ENCODE measurements around the gene YIPF4.
"Not testable (repeated sequence)": the region's sequence is repeated elsewhere in the genome, so short reads cannot be mapped to it uniquely, and the experiment has no call there.

YIPF4 gene

DNA sequence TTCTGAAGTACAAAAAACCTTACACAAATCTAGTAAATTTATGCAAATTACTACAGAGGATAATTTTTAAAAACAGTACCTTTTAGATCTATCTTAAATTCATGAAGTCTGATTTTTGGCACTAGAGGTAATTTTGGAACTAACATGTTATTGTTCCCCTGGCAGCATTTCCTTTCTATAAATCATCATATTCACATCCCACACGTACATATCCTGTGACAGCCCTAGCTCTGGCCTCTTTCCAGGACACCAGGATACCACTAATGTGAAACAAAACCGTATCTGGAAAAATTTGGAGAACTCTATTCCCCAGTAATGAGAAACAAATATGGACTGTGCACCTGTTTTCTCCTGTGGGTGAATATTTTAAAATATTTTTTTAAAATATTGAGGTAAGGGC lies 65.1 kb downstream of the YIPF4 start:
- POLR2A ChIA-PET = no interaction called here
- CTCF ChIA-PET = no interaction called here
- TF ChIP-seq, protein P1, sequence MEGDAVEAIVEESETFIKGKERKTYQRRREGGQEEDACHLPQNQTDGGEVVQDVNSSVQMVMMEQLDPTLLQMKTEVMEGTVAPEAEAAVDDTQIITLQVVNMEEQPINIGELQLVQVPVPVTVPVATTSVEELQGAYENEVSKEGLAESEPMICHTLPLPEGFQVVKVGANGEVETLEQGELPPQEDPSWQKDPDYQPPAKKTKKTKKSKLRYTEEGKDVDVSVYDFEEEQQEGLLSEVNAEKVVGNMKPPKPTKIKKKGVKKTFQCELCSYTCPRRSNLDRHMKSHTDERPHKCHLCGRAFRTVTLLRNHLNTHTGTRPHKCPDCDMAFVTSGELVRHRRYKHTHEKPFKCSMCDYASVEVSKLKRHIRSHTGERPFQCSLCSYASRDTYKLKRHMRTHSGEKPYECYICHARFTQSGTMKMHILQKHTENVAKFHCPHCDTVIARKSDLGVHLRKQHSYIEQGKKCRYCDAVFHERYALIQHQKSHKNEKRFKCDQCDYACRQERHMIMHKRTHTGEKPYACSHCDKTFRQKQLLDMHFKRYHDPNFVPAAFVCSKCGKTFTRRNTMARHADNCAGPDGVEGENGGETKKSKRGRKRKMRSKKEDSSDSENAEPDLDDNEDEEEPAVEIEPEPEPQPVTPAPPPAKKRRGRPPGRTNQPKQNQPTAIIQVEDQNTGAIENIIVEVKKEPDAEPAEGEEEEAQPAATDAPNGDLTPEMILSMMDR (IDR thresholded peaks at IDR 0.05; ENCODE audit: insufficient read depth, low read length, missing control alignments) = no peak
- H3K4me3 ChIP-seq (ENCODE audit: low read depth, low read length) = no peak overlapping the region
- DNase-seq (ENCODE audit: low read depth, low spot score) = no peak

DNA sequence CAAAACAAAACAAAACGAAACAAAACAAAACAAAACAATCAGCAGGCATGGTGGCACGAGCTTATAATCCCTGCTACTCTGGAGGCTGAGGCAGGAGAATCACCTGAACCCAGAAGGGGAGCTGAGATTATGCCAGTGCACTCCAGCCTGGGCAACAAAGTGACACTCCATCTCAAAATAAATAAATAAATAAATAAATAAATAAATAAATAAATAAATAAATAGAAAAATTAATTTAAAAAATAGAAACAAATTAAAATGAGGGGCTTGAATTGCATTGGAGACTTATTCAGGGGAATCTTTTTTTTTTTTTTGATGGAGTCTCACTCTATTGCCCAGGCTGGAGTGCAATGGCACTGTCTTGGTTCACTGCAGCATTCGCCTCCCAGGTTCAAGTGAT lies 73.1 kb downstream of the YIPF4 start:
- H3K4me3 ChIP-seq (ENCODE audit: low read depth, low read length); DNase-seq (ENCODE audit: low read depth, low spot score); POLR2A ChIA-PET: not testable (repeated sequence)
- CTCF ChIA-PET = interaction anchor here (0.9 kb wide), 1 partner anchor 12 kb away, joined by 3 read pairs; no protein-coding TSS in a partner anchor

DNA sequence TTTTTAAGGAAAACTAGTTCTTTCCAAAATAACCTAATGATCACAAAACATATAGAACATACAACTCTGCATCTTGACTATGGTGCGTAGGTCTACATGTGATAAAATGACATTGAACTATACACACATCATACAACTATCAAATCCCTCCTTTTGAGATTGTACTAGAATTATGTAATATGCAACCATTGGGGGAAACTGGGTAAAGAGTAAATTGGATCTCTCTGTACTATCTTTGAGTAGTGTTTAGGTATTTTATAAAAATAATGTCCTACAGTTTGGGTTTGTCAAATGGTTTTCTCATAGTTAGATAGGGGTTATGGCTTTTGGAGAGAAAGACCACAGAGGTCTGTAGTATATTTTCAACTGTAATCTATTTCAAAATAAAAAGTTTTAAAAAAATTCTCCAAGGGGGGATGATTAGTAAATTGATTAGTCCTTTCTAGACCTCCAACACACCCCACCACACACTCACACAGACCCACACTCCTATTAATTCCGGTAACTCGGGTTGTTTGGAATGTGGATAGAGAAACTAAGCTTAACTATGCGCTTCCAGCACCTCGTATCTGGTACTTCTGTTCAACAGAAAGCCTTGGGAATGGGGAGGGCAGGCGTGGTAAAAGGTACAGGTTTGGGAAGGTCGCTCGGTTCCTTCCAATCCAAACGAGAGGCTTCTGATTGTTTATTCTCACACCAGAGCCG lies 78.4 kb downstream of the YIPF4 start:
- H3K4me3 ChIP-seq (ENCODE audit: low read depth, low read length) = peak overlapping the region; percentile 92
- no peak for DNase-seq (ENCODE audit: low read depth, low spot score)
- POLR2A ChIA-PET = interaction anchor here (0.7 to 1.0 kb wide), 2 partner anchors 9 to 10 kb away, joined by 3 read pairs; no protein-coding TSS in a partner anchor
- TF ChIP-seq, protein P1 (IDR thresholded peaks at IDR 0.05; ENCODE audit: insufficient read depth, low read length, missing control alignments) = no peak
- CTCF ChIA-PET = no interaction called here

DNA sequence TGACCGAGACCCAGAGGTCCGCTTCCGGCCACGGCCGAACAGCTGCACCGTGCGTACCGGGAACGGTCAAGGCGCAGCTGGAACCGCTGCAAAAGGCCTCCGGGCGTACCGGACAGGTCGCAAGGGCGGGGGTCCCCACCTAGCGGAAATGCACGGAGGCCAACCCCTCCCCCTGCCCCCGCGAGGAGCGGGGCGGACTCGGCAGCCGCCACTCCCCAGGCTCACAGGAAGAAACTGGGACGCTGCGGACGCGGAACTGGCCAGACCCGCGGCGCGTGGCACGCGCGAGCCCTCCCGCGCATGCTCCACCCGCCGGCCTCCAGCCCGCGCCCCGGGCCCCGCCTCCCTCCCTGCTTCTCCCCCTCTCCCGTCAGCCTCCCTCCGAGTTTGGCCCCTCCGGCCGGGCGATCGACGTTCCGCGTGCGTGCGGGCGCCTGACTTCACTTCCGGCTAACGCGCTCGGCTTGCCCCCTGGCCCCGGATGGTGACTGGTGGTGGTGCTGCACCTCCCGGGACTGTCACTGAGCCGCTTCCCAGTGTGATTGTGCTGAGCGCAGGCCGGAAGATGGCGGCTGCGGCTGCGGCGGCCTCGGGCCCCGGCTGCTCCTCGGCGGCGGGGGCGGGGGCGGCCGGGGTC lies 79.1 kb downstream of the YIPF4 start, which contains the start of gene BIRC6:
TSS of gene BIRC6 (plus strand) at position 343 of the 637 bp plus-strand sequence. CDS start at position 482, 139 bp downstream.
- POLR2A ChIA-PET = interaction anchor here (1.0 kb wide), 1 partner anchor 10 kb away, joined by 3 read pairs; no protein-coding TSS in a partner anchor

DNA sequence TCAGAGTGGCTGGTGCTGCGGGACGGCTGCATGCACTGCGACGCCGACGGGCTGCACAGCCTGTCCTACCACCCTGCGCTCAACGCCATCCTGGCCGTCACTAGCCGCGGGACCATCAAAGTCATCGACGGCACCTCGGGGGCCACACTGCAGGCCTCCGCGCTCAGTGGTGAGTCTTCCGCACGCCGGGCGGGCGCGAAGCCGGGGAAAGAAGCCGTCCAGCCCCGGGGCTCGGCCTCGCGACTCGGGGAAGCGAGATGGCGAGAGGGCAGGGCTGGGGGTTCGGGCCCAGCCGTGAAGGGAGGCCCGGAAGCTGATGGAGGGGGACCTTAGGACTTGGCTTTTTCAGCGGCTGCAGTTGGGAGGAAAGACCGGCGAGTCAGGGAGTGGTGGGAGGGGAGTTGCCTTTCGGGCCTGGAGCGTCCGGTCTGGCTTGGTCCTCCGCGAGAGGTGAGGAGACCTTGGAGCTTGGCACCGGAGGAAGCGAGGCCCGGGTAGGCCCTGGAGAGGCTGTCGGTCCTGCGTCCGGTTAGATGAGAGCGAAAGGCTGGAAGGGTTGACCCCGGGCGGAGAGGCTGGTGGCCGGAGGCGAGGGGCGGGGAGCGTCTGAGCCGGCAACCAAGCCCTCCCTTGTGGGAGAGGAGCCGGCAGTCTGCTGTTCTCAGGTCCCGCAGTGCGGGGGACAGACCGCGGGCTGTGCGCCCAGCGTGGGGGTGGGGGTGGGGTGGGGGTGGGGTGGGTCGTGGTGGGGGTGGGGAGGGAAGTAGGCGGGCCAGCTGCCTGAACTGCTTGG lies 79.8 kb downstream of the YIPF4 start:
- ChIA-PET CTCF (no interaction called here), POLR2A (no interaction called here)
- H3K4me3 ChIP-seq (ENCODE audit: low read depth, low read length) = peak overlapping the region; percentile 92
- TF ChIP-seq, protein P1 (IDR thresholded peaks at IDR 0.05; ENCODE audit: insufficient read depth, low read length, missing control alignments) = no peak
- no peak for DNase-seq (ENCODE audit: low read depth, low spot score)

More for the DNA sequence above, 79.1 kb downstream of the YIPF4 start, which contains the start of gene BIRC6:
- DNase-seq (ENCODE audit: low read depth, low spot score) = peak; percentile 66
- H3K4me3 ChIP-seq (ENCODE audit: low read depth, low read length) = peak within 1 kb of the TSS; percentile 92
- TF ChIP-seq, protein P1 (IDR thresholded peaks at IDR 0.05; ENCODE audit: insufficient read depth, low read length, missing control alignments) = no peak
- CTCF ChIA-PET = no interaction called here

DNA sequence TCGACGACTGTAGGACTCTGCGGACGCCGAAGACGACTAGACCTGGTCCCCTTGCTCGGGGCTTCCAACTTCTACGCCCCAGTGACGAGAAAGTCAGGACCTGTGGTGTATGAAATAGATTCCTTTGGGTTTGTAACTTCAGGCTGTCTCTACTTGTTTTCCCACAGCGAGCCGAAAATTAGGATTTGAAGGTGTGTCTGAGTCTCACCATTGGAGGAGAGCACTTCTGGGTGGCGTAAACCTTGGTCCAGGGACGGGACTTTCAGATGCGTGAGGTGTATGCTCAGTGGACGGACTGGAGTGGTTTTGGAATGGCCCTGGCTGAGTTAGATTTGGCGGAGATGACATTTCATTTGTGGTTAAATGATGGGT lies 80.4 kb downstream of the YIPF4 start:
- peak overlapping the region; percentile 92 for H3K4me3 ChIP-seq (ENCODE audit: low read depth, low read length)
- DNase-seq (ENCODE audit: low read depth, low spot score) = no peak
- ChIA-PET CTCF (no interaction called here), POLR2A (no interaction called here)
- TF ChIP-seq, protein P1 (IDR thresholded peaks at IDR 0.05; ENCODE audit: insufficient read depth, low read length, missing control alignments) = no peak
